Measurements from ENCODE around the gene TCN2. TPM values are rescaled to one million over a fixed set of nuclear protein-coding genes. Genes with fewer than 3 reads are reported as not detected.

TCN2 gene
- total RNA-seq, 1 experiment from 2014 or later: 2.2 TPM

- no peak for TF ChIP-seq EZH2phosphoT487 (IDR thresholded peaks at IDR 0.05; ENCODE audit: borderline replicate concordance)
Measured at GRCh38 chr22:30665786-30666185, 58.8 kb downstream of the TCN2 start (continued).

DNA sequence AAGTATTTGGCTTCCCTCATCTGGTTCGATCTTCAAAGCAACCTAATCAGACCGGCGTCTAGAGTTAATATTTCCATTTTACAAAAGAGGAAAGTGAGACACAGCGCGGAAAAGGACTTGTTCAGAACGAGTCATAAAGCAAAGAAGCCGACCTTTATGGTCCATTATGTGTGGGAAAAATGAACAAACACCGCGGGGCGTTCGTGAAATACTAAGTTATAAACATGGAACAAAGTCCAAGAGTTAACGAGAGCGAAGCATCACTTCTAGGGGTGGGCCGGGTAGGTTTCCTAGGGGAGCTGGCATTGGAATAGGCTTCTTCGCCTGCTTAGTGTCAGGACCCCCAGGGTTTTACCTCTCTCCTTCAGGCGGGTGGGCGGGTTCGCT lies 60.1 kb downstream of the TCN2 start:
- peak; percentile 3 for DNase-seq (ENCODE audit: low read depth, low spot score)
- ChIA-PET CTCF (interaction anchor here (1.3 to 2.3 kb wide), 2 partner anchors 17 to 32 kb away, joined by 7 to 8 read pairs; partner anchors contain the start of gene SLC35E4), RAD21 (ENCODE audit: low non-redundant PET in 1 of 2, low total read pairs in 2 of 2, uncharacterized antibody in 2 of 2, unreplicated experiment in 2 of 2) (no interaction called here), POLR2A (interaction anchor here (1.9 kb wide), 1 partner anchor 11 kb away, joined by 4 read pairs; no protein-coding TSS in a partner anchor)
- Histone ChIP-seq H2AFZ (ENCODE audit: low read depth, low read length, poor library complexity, severe bottlenecking) (no peak overlapping the region), H3K4me3 (replicated peaks in 1 of 2; ENCODE audit: low read depth in 1 of 2, low read length in 2 of 2) (peak overlapping the region; percentile 68 to 81), H4K20me1 (ENCODE audit: insufficient read depth) (no peaks in the 10 kb centered on the region), H3K9me3 (ENCODE audit: control insufficient read depth in 1 of 2, insufficient read depth in 1 of 2, low read depth in 1 of 2, low read length in 2 of 2) (no peaks in the 10 kb centered on the region), H3K4me1 (ENCODE audit: control insufficient read depth in 1 of 2, insufficient read depth in 2 of 2, low read length in 2 of 2) (peaks cover 13 to 24% of the 10 kb centered on the region in 2 experiments), H3K9me2 (ENCODE audit: insufficient read depth) (no peaks in the 10 kb centered on the region), H3K27me3 (ENCODE audit: insufficient read depth, low read length) (no peaks in the 10 kb centered on the region), H3K27ac (ENCODE audit: low read depth, low read length) (peak overlapping the region; percentile 81), H3K4me2 (ENCODE audit: low read length) (peak overlapping the region; percentile 99), H3K79me2 (ENCODE audit: insufficient read depth, low read length) (no peaks in the 10 kb centered on the region), H3K9ac (ENCODE audit: low read length) (peak overlapping the region; percentile 85), H3K36me3 (ENCODE audit: control insufficient read depth in 1 of 2, insufficient read depth in 2 of 2, low read length in 2 of 2) (peaks cover 0 to 4% of the 10 kb centered on the region in 2 experiments; a peak in 1 of 4 replicates)
- no TSS peak for BruUV-seq (replicated peaks)
- TF ChIP-seq EZH2 (IDR thresholded peaks at IDR 0.05): no peak
- TF ChIP-seq, protein P1, sequence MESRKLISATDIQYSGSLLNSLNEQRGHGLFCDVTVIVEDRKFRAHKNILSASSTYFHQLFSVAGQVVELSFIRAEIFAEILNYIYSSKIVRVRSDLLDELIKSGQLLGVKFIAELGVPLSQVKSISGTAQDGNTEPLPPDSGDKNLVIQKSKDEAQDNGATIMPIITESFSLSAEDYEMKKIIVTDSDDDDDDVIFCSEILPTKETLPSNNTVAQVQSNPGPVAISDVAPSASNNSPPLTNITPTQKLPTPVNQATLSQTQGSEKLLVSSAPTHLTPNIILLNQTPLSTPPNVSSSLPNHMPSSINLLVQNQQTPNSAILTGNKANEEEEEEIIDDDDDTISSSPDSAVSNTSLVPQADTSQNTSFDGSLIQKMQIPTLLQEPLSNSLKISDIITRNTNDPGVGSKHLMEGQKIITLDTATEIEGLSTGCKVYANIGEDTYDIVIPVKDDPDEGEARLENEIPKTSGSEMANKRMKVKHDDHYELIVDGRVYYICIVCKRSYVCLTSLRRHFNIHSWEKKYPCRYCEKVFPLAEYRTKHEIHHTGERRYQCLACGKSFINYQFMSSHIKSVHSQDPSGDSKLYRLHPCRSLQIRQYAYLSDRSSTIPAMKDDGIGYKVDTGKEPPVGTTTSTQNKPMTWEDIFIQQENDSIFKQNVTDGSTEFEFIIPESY (IDR thresholded peaks at IDR 0.05; ENCODE audit: extremely low read depth, insufficient replicate concordance, low read length): no peak
- TF ChIP-seq MAX (IDR thresholded peaks at IDR 0.05): no peak
- TF ChIP-seq FOSL1 (IDR thresholded peaks at IDR 0.05; ENCODE audit: low read depth): no peak
- no peak for TF ChIP-seq ELF1 (IDR thresholded peaks at IDR 0.05; ENCODE audit: borderline replicate concordance, low read depth)
- TF ChIP-seq, protein P2, sequence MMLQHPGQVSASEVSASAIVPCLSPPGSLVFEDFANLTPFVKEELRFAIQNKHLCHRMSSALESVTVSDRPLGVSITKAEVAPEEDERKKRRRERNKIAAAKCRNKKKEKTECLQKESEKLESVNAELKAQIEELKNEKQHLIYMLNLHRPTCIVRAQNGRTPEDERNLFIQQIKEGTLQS (IDR thresholded peaks at IDR 0.05): no peak
- TF ChIP-seq RAD21 (IDR thresholded peaks at IDR 0.05; ENCODE audit: low read depth): no peak
- no peak for TF ChIP-seq SRF (IDR thresholded peaks at IDR 0.05; ENCODE audit: low read depth)
- no peak for TF ChIP-seq POLR2AphosphoS5 (IDR thresholded peaks at IDR 0.05; ENCODE audit: low read depth, low read length)
- intact Hi-C loops (cut with micrococcal nuclease): no loop called here
- no peak for ATAC-seq

All from HCT116 (cell line).